Left lung (tissue), 10 donors: ENCODE results near the gene TBK1. TPM values are rescaled to one million over a fixed set of nuclear protein-coding genes. Genes with fewer than 3 reads are reported as not detected.

Experiments used
- ATAC-seq: fragments of 200-7000 bp; cut with Tn5 transposase; one replicate; pipeline ENCODE4 v1.9.1; 2020; ENCODE audit warnings: moderate library complexity
- DNase-seq, 4 donors: peaks; one replicate each; pipeline ENCODE4 v3.0.0-alpha.2; 2013 to 2020
- H3K27ac ChIP-seq, 2 donors: fragments of 200-600 bp; sonication (generic) in 1 of 2; one replicate each; pipeline versions ENCODE4 v1.5.0 to v1.8.0; 2020 to 2021
- H3K27me3 ChIP-seq, 2 donors: fragments of 200-600 bp; sonication (generic) in 1 of 2; one replicate each; pipeline versions ENCODE4 v1.5.0 to v1.8.0; 2020 to 2021
- H3K36me3 ChIP-seq, 2 donors: fragments of 200-600 bp; sonication (generic) in 1 of 2; one replicate each; pipeline versions ENCODE4 v1.5.0 to v1.8.0; 2020 to 2021
- H3K4me1 ChIP-seq, 2 donors: fragments of 200-600 bp; one replicate each; pipeline ENCODE4 v1.8.0; 2021
- H3K4me3 ChIP-seq, 2 donors: fragments of 200-600 bp; sonication (generic) in 1 of 2; one replicate each; pipeline versions ENCODE4 v1.5.0 to v1.8.0; 2020 to 2021; ENCODE audit warnings: mild to moderate bottlenecking in 1 of 2
- H3K9me3 ChIP-seq, 2 donors: fragments of 200-600 bp; sonication (generic) in 1 of 2; one replicate each; pipeline versions ENCODE4 v1.5.0 to v1.8.0; 2020 to 2021
- CTCF ChIP-seq, 2 donors: fragments of 200-600 bp; sonication (generic) in 1 of 2; IDR thresholded peaks; one replicate each; pipeline versions ENCODE4 v1.5.0 to v1.8.0; 2021; ENCODE audit warnings: antibody characterized with exemption in 2 of 2
- intact Hi-C, 2 donors: fragments of 100-400 bp; cut with DNase I; formaldehyde crosslinking; loops; one replicate each; pipeline versions ENCODE4 v1.11.2 to v1.14.2; 2022
- polyA plus RNA-seq, 6 donors: library from polyadenylated mRNA; unstranded; fragments of 120-200 nt; gene quantifications; one replicate each; pipeline ENCODE4 v1.2.1, GENCODE V29; 2013; ENCODE audit not compliant: insufficient read length in 6 of 6
- total RNA-seq, 2 donors: library from RNA; stranded (reverse); fragmentation: NEBNext Ultra II Directional; extraction: Animal tissue kit (Norgen Biotek cat#: 25700); gene quantifications; one replicate each; pipeline ENCODE4 v1.2.1, GENCODE V29; 2021
- donor health status: DM: no; HTN: yes; CAD: no.
- donor health status: DM: no; HTN: no; CAD: no.

Gene TBK1
- total and polyA plus RNA-seq, 8 donors, result 17.8 to 30.4 (median 26.1) TPM

- no peak overlapping the region for H3K27ac ChIP-seq
- TF ChIP-seq CTCF (IDR thresholded peaks at IDR 0.05), result no peak
- no peak overlapping the region for H3K4me3 ChIP-seq
- intact Hi-C loops, result no loop called here
- no peaks in the 10 kb centered on the region for H3K36me3 ChIP-seq
- DNase-seq (no peak), ATAC-seq (no peak)
- H3K9me3 ChIP-seq, result no peaks in the 10 kb centered on the region
- no peaks in the 10 kb centered on the region for H3K4me1 ChIP-seq
- no peaks in the 10 kb centered on the region for H3K27me3 ChIP-seq
These were observed 73.7 kb downstream of the TBK1 start for GRCh38 chr12:64525461-64526160.

- no peak for ATAC-seq
- Histone ChIP-seq H3K27ac (no peak overlapping the region), H3K36me3 (no peaks in the 10 kb centered on the region), H3K9me3 (no peaks in the 10 kb centered on the region), H3K27me3 (no peaks in the 10 kb centered on the region), H3K4me3 (no peak overlapping the region), H3K4me1 (no peaks in the 10 kb centered on the region)
- no peak for TF ChIP-seq CTCF (IDR thresholded peaks at IDR 0.05)
- DNase-seq, result no peak
- intact Hi-C loops, result no loop called here
These were observed 74.9 kb downstream of the TBK1 start for GRCh38 chr12:64526859-64527258.

- Histone ChIP-seq H3K9me3 (no peaks in the 10 kb centered on the region), H3K4me3 (no peak overlapping the region), H3K36me3 (no peaks in the 10 kb centered on the region), H3K4me1 (no peaks in the 10 kb centered on the region), H3K27ac (no peak overlapping the region), H3K27me3 (no peaks in the 10 kb centered on the region)
- no peak for DNase-seq
- no peak for TF ChIP-seq CTCF (IDR thresholded peaks at IDR 0.05)
- intact Hi-C loops, result no loop called here
- no peak for ATAC-seq
These were observed 76.7 kb downstream of the TBK1 start for GRCh38 chr12:64528616-64529015.

GRCh38 chr12:64530566-64530965 lies 78.6 kb downstream of the TBK1 start:
- Histone ChIP-seq H3K9me3 (no peaks in the 10 kb centered on the region), H3K27me3 (no peaks in the 10 kb centered on the region), H3K27ac (no peak overlapping the region), H3K4me1 (no peaks in the 10 kb centered on the region), H3K36me3 (no peaks in the 10 kb centered on the region), H3K4me3 (no peak overlapping the region)
- intact Hi-C loops, result no loop called here
- no peak for TF ChIP-seq CTCF (IDR thresholded peaks at IDR 0.05)
- no peak for DNase-seq
- ATAC-seq, result no peak

- no peak for ATAC-seq
- Histone ChIP-seq H3K27ac (no peak overlapping the region), H3K9me3 (no peaks in the 10 kb centered on the region), H3K4me1 (no peaks in the 10 kb centered on the region), H3K36me3 (no peaks in the 10 kb centered on the region), H3K4me3 (no peak overlapping the region), H3K27me3 (no peaks in the 10 kb centered on the region)
- intact Hi-C loops, result no loop called here
- TF ChIP-seq CTCF (IDR thresholded peaks at IDR 0.05), result no peak
- DNase-seq, result no peak
These were observed 79.9 kb downstream of the TBK1 start for GRCh38 chr12:64531665-64532334.
